ENCODE data around the gene MMP15.
"Not testable (repeated sequence)": the region's sequence is repeated elsewhere in the genome, so short reads cannot be mapped to it uniquely, and the experiment has no call there.

The MMP15 gene

GRCh38 chr16:58094026-58094425, 68.5 kb downstream of the MMP15 start:
- DNase-seq: no peak

DNA sequence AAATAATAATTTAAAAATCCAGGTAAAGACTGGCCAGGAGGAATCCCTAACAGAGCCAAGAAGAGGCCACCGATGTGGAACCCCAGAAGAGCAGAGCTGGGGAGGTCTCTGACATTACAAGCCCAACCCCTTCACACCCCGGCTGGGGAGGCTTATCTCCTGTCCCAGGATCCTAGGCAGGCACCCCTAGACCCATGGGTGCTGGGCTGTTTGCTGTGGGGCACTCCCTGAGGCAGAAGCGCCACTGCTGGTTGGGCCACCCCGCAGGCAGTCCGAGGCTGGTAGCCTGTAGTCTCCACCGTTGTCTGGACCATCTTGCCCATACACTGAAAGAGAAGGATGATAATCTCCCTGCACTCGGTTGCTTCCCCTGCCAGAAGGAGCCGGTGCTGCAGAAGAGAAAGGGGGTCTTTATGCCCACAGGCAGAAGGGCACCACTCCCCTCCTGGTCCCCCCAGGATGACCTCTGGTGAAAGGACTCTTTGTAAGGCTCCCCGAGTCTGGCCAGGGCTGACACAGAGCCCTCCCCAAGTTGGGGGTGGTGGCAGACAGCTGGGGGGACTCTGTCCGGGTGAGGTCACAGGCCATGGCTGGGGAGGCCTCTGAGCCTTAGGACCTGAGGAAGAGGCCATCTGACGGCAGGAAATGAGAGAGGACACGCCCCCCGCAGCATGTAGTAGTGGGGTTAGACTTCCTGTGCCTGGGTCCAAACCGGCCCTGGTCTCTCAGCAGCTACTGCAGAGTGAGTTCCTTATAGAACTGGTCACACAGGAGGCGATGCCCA, 69.4 kb downstream of the MMP15 start:
- no peak for DNase-seq

GRCh38 chr16:58095575-58095960, 70.0 kb downstream of the MMP15 start:
- not testable (repeated sequence) for DNase-seq

- DNase-seq: no peak
Observed at GRCh38 chr16:58096249-58096648, 70.7 kb downstream of the MMP15 start.

Data from NCI-H187 (cell line).